Myocyte (in vitro differentiated cells): Measurements from ENCODE around the gene ARPC5. TPM values are rescaled to one million over a fixed set of nuclear protein-coding genes. Genes with fewer than 3 reads are reported as not detected.
"Not testable (repeated sequence)": the region's sequence is repeated elsewhere in the genome, so short reads cannot be mapped to it uniquely, and the experiment has no call there.

Experiments
- DNase-seq: peaks from one replicate; pipeline ENCODE4 v3.0.0-alpha.2; 2012; ENCODE audit warnings: low read depth
- polyA plus RNA-seq: library from polyadenylated mRNA; unstranded; fragments of >200 nt; gene quantifications from one replicate; pipeline ENCODE4 v1.2.1, GENCODE V29; 2012; ENCODE audit warnings: missing spikeins
- total RNA-seq: library from RNA; depleted of rRNA; stranded (reverse); fragments of >200 nt; gene quantifications from 2 replicates; pipeline ENCODE4 v1.2.3, GENCODE V29; 2014

The ARPC5 gene
- total RNA-seq, result 74.5 and 76.0 TPM in 2 replicates
- polyA plus RNA-seq, result 206 TPM

DNA sequence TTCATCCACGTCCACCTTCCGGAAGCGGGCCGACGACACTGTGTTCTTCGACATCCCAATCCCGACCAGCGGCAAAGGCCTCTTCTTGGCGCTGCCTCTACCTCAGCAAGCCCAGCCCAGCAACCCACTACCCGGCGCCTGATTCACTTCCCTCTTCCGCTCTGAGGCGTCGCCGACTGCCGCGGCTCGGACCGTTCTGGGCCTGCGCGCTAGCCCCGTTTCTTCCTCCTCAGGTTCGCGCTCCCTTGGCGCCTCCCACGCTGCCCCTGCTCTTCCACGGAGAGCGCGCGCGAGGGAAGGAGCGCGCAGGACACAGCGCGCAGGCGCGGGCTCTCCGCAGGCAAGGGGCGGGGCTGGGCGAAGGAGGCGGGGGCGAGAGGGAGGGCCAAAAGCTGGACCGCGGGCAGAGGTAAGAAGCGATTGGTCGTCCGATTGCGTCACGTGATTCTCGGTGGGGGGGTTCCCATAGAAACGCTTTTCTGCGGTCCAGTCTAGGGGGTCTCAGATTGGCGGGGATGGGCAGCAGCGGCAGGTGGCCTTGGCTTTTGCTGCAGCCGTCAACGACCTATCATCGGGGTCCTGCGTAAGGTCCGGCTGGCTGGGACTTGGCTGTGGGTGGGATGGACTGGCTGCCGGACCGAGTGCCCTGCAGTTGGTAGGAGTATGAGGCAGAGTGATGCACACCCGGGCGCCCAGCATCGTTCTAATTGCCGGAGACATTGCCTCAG, at the start of gene ARPC5:
TSS of gene ARPC5 (minus strand) at position 178 of the 728 bp plus-strand sequence. CDS start at position 54, 124 bp downstream.
- peak; percentile 98 for DNase-seq

DNA sequence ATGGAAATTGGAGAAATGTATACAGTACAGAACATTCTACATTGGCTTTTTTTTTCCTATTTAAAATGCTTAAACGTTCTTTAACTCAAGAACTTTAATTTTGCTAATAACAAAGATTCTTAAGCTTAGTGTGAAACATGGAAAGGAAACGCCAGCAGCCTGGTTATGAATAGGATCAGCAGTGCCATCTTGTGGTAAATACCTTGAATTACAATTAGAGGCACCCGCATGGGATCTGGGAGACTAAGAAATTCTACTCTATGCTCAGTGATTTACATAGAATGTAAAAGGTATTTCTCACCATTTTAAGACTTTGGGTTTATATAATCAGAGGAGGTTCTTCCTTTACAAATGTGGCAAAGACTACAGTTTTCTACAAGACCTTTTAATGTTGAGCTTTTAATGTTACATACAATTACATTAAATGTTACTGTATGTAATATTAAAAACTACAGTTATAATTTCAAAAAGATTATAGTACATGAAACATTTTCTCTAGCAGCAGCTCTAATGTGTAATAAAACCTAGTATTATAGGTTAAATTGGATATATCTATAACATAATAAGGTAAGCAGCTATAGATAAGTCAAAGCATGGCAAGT, 49.6 kb upstream of the ARPC5 start:
- peak; percentile 60 for DNase-seq

DNA sequence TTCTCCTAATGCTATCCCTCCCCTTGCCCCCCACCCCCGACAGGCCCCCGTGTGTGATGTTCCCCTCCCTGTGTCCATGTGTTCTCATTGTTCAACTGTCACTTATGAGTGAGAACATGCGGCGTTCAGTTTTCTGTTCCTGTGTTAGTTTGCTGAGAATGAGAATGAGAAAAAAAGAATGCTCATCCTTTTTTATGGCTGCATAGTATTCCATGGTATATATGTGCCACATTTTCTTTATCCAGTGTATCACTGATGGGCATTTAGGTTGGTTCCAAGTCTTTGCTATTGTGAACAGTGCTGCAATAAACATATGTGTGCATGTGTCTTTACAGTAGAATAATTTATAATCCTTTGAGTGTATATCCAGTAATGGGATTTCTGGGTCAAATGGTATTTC, 43.8 kb upstream of the ARPC5 start:
- DNase-seq, result not testable (repeated sequence)

DNA sequence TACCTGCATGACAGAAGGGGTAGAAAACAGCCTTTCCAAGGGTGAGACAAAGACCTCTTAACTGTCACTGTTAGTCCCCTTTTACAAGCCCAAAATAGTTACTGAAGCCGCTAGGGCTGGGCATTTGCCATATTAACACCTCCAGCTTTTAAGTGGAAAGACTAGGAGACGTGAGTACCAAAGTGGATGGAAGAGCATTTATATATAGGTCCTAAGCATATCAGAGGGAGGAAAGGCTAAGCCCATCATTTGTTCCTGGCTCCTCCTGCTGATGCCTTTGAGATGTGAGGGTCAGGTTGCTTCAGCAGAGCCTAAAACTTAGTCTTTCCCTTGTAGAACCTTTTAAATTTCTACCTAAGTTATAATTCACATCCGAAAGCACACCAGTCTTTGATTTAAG, 43.2 kb upstream of the ARPC5 start:
- DNase-seq, result no peak

DNA sequence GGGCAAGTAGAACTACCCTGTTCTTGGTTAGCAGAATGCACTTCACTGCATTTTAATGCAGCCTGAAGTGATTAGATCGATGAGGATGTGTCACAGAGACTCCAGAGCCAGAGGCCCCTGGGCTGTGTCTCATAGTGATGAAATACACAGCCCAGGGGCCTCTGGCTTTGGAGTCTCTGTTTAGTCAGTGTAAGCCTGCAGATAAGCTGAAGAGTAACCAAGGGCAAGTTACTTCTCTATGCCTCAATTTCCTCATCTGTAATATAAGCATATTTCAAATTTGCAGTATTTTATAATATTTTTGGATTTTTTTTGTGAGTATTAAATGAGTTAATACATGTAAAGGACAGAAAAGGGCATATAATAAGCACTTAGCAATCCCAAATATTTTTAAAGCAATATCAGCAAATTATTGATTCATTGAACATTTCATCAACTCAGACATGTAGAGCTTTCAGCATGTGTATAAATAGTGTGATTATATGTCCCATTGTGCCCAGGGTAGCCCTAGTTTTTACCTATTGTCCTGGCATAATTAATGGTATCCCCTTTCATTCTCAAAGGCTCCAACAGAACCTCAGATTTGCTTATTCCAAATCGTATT, 41.1 kb upstream of the ARPC5 start:
- DNase-seq, result no peak

DNA sequence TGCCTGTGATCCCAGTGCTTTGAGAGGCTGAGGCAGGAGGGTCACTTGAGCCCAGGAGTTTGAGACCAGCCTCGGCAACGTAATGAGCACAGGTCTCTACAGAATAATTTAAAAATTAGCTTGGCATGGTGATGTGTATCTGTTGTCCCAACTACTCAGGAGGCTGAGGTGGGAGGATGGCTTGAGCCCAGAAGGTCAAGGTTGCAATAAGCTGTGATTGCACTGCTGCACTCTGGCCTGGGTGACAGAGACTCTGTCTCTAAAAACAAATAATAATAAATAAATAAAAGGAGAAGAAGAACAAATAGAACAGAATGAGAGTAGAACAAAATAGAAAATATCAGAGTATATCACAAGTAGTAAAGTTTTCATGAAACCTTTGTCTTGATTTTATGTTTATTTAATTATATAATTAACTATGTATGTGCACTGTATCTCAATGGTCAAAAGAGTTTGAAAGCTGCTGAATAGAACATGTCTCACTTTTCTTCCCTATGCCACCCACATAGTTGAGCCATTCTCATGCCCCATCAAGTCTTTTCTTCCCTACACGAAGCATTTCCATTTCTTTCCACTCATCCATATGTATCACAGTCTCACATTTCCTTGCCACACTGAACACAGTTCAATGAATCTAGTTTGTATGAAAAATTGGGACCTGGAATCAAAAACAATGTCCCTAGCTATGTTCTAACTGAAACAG, 40.5 kb upstream of the ARPC5 start:
- no peak for DNase-seq

DNA sequence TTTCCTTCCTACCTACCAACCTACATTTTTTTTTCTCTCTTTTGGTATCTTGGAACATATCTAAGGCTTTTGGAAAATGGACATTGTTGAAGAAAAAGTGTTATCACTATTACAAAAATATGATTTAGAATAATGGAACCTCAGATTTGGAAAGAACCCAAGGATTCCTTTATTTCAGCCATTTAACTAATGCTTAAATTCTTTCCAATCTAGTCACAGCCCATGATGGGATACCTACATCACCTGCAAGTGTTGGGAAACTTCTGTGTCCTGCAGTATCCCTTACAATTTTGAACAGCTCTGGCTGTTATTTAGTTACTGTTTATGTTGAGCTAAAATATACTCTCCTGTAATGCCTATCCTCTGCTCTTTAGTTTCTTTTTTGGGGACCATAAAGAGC, 39.8 kb upstream of the ARPC5 start:
- no peak for DNase-seq

DNA sequence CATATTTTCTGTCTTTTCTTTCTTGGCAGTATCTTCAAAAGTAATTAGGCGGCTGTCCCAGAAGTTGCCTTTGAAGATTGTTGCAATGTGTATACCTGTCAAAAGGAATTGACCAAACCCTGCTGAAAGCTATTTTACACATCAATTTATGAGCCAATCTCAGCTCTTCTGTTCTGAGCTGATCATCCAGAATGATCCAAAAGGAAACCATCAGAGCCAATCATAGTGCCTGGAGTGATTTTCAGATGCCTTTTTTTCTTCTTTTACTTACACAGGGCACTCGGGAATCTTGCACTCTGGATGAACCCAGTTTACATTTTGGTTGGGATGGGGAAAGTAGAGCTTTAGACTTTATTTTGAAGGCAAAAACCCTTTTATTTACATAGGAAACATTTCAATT, 39.3 kb upstream of the ARPC5 start:
- no peak for DNase-seq

DNA sequence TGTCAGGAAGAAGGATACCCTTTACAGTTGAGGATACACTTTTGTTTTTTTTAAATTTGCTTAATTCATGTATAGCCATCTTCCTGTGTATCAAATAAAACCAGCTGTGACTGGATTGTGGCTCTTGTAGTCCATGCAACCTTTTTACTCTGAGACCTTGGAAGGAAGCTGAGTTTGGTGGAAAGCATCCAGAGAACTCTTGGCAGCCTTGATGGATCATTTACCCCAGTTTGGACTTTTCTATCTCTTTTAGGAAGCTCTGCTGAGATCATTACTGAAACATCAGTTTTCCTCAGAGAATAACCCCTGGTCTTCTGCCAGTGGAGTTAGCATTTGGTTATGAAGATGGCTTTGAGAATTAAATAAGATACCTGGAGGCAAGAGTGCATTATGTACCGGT, 38.8 kb upstream of the ARPC5 start:
- no peak for DNase-seq

DNA sequence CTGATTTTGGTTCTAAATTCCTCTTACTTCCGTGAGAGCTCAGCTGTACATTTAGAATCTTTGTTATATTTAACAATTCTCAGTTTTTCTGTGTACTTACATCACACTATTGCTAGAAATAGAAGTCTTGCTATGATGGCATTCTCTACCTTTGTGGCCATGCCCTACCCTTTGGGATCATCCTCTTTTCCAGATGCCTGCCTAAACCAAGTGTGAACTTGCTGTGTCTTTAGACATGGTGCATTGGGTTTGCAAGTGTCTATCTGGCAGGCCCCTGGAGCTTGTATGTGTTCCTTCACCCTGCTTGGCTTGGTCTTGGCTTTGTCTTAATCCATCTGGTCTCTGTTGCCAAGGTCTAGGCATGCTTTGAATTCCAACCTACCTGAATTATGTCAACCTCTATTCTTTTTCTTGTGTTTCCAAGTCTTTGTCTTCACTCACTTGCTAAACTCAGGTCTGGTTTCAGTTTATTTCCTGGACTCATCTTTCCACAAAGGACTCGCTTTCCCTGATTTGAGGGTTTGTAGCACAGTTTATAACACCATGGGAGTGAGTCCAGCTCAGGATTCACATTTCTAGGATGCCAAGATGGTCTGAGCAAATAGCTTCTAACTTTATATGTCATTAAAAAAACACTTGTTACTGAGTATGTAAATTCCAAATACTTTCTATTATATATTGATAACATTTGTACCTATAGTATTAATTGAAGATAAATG, 38.2 kb upstream of the ARPC5 start:
- DNase-seq, result no peak

DNA sequence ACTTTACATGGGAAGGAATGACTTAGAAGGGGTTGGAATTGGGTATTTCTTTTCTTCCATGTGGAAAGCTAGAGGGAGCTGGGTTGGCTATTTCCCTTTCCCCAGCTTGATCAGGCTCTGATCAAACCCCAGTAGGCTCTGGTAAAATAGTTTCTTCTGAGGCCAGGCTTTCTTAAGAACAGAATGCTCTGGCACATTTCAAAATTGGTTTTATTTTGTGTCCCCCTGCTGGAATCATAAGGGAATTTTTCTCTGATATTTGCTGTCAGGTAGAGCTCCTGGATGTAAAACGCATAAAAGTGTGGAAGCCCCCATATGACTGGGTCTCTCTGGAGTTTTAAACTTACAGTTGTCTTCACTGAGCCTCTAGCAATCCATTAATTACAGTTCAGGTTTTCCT, 34.6 kb upstream of the ARPC5 start:
- DNase-seq, result no peak

DNA sequence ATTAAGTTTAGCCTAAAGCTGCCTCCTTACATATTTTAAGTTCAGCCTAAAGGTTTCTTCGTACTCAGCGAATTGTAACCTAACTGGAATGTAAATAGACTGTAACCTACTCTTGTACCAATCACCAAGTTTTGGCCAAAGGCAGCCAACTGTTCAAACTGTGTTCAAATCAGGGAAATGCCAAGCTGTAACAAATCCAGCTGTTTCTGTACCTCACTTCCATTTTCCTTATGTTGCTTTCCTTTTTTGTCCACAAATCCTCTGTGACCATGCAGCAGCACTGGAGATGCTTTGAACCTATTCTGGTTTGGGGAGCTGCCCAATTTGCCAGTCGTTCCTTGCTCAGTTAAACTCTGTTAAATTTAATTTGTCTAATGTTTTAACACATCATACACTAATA, 20.8 kb upstream of the ARPC5 start:
- DNase-seq, result no peak

DNA sequence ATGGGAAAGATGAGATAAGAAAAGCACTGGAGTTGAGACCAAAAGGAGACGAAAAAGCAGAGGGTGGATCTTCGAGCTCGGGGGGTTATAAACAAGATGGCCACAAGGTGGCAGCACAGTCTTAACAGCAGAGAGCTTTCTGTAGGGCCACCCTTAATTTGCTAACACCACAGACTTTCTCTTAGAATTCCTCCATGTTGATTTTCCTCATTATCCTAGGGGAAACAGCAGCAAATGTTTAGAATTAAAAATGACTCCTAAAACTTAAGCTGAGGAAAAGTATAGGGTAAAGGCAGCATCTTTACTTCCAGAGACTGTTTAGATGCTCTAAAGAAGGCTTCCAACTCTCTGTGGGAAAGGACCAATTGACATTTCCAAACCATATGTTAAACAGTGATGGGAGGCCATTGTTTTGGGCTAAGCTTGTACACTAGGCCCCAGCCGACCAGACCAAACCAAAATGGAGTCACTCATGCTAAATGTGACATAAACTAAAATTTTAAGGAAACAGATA, 20.0 kb upstream of the ARPC5 start:
- DNase-seq, result peak; percentile 87

DNA sequence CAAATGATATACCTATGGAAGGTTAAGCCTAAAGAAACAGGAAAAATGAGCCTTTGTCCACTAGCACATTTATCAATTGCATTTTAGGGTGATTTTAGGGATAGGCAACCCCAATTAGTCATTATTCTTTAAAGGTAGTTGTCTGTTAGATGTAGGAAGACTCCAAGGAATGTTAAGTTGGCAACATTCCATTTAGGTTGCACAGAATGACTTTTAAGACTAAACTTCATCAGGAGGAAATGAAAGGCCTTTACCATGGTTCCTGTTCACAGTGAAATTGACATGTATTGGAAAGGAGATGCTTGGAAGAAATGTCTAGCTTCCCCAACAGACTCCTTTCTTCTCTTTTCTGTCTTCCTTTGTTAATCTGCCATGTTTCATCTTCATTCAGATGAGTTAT, 19.1 kb upstream of the ARPC5 start:
- no peak for DNase-seq

DNA sequence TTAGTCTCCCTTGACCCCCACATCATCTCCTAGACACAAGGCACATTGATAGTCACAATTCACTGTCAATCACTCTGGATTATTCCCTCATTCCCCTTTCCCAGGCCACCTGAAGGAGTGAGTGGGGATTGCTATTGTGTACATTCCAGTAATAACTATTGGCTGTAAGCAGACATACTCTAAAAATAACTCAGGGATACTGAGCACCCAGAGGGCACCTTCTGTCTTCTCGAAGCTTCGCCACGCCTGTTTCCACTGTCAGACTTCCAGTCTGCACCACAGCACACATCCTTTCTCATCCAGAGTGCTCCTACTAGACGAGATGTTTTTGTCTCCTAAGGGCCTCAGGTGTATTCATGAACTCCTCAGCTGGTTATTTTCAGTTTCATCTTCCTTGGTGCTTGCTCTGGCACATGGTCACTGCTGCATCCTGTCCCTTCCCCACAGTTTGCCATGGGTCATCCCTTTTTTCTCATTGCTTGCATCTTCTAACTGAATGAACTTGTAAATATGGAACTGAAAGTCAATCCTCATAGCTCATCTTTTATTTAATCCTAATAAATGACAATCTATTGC, 18.4 kb upstream of the ARPC5 start:
- DNase-seq, result no peak

DNA sequence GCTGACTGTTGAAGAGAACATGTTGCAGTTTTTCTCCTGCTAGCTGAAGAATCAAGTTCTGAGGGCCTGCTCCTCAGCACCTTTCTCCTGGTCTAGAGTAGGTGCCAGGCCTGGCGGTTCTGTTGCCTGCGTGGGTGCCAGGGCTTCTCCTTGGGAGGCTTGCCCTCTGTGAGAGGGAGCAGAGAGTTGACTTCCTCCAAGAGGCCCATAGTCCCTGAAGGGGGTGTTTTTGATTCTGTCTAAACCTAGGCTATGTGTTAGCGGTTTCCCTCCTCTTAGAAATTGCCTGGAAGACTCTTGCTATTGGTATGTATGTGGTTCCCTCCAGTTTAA, 17.8 kb upstream of the ARPC5 start:
- DNase-seq, result no peak

DNA sequence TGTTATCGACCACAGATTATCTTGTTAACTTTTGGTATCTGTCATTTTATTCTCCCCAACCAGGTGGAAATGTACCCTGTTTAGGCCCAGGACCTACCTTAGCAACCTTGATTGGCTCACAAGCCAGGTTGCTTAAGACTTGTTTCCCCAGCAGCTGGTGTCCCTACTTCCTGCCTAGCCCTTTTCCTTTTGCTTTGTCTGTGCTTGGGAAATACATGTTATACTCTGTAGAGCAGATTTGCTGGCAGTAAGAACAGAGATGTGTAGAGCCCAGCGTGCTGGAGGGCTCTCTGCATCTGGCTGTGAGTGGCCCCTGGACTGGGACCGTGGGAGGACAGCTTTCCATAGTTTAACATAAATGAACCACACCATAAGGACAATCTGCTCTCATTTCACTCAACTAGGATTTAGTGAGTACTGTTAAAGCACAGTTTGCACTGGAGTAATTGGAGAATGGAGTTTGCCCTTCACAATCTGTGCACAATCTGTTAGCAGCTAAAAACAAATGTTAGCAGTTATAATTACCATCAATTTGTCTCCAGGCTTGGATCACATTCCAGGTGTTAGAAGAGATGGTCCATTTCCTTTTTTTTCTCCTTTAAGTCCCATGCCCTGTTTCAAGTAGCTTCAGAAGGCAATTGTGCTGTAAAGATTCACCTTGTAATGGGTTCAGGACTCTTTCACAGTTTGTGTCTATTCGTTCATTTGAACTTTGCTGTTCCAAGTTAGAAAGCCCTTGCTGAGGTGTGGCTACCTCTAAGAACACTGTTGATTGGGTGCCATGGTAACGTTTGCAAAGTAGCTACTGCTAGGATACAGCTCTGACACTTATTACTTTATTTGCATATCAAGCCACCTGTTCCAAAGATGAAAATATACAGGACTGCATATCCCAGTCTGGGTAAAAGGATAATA, 17.2 kb upstream of the ARPC5 start, which contains the start of gene APOBEC4:
TSS of gene APOBEC4 (minus strand) at position 770 of the 915 bp plus-strand sequence. CDS start 4,535 bp downstream, outside the sequence.
- DNase-seq, result no peak

DNA sequence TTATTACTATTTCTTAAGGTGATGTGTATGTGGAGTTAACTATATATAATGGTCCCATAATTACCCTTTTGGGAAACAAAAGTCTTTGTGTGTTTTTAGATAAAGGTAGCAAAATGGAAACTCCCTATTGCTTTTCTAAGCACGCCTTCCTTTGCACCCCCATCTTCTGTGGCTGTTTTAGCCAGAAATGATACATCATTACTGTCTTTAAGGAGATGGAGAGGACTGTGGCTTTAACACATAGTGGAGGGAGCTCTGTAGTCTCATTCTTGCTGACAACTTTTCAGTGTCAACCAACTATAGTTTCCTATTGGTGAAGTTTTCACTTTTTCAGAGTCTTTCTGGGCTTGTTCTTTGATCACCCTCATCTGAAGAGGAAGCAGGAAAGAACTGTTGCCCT, 16.5 kb upstream of the ARPC5 start:
- DNase-seq, result no peak

DNA sequence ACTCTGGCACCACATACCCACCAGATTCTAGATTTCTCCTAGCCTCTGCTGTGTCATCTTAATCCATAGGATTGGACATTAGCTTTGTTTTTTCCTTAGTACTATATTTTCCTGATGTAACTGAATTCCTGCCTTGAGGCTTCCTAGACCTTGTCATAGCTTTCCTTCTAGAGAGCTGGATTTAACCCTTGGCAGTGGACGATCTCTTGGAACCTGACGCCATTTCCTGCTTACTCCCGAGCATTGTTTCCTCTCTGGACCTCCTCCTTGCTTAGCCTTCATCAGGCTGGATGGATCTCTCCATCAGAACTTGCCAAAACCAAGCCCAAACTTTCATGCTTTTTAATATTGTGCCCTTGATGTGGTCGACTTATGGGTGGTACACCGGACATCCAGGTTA, 16.0 kb upstream of the ARPC5 start:
- no peak for DNase-seq

DNA sequence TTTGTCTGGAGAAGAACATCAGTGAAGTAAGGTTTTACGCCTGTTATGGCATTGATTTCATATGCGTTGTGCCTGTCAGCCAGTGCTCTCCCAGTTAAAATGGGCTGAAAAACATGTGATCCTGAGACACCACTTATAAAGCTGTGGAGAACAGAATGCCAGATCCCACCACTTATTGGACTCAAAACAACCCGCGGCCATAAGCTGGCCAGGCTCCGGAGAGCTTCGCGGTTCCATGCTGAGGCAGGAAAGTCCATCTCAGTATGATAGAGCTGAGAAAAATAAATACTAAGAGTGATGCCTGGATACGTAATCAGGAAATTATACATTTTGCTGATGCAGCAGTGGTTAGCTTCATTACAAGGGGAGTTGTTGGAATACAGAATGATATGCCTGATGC, 12.5 kb upstream of the ARPC5 start:
- DNase-seq, result no peak
